Neuron (in vitro differentiated cells): ENCODE data around the gene MAZ.
A peak's percentile ranks its signal among the peaks of the same experiment; 100 is the strongest.
"Not testable (repeated sequence)": the region's sequence is repeated elsewhere in the genome, so short reads cannot be mapped to it uniquely, and the experiment has no call there.

Experiments used
- H2AFZ ChIP-seq: one replicate; pipeline ENCODE4 v1.6.1; 2013; ENCODE audit warnings: low read depth, mild to moderate bottlenecking, inconsistent platforms, low read length, moderate library complexity
- H3K27me3 ChIP-seq: one replicate; pipeline ENCODE4 v1.6.1; 2013; ENCODE audit warnings: low read length; ENCODE audit not compliant: insufficient read depth
- H3K36me3 ChIP-seq: one replicate; pipeline ENCODE4 v1.6.1; 2013; ENCODE audit warnings: low read length; ENCODE audit not compliant: insufficient read depth
- H3K4me1 ChIP-seq: one replicate; pipeline ENCODE4 v1.6.1; 2013; ENCODE audit warnings: low read length; ENCODE audit not compliant: insufficient read depth
- H3K4me3 ChIP-seq: 2 replicates; pipeline ENCODE4 v1.5.1; 2013; ENCODE audit warnings: mild to moderate bottlenecking, low read length, moderate library complexity
- H3K9me3 ChIP-seq: one replicate; pipeline ENCODE4 v1.6.1; 2013; ENCODE audit warnings: low read length

MAZ gene

DNA sequence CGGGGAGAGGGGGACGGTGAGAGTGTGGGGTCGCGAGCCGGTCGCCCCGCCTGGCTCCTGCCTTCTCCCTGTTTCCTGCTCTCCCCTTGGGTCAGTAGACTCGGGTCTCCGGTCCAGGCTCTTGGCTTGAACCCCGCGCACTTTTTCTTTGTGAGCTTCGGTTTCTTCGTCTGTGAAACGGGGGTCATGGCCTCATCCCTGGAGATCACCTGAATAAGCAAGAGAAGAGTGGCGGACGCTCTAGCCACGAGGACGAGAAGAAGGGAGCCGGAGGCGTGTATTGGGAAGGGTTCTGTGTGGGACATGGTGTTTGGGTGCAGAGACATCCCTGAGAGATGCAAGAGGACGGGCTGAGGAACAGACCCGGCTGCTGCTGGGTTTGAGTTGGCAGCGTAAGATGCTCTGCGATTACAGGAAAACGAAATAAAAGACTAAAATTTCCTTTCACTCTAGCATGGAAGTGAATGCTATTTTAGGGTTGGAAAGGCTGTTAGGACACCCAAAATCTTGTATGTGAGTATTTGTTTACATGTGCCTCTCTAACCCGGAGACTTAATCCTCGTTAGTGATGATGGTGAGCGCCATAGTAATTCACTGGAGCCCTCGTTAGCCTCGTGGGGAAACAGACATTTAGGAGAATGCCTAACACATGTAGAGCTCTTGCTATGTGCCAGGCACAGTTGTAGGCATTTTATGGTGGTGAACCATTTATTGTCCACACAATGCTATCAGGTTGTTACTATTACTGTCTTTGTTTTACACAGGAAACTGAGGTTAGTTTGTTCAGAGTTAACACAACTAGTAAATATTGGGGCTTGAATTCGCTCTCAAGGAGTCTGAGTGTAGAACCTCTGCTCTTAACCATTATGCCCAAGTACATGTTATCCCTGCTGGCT is 15.1 kb upstream of the MAZ start:
- H3K36me3 ChIP-seq: peaks cover 3% of the 10 kb centered on the region
- no peaks in the 10 kb centered on the region for H3K9me3 ChIP-seq
- peaks cover 21% of the 10 kb centered on the region for H3K4me1 ChIP-seq
- H2AFZ ChIP-seq: peak overlapping the region; percentile 79
- H3K27me3 ChIP-seq: no peaks in the 10 kb centered on the region
- H3K4me3 ChIP-seq: peak overlapping the region; percentile 100

DNA sequence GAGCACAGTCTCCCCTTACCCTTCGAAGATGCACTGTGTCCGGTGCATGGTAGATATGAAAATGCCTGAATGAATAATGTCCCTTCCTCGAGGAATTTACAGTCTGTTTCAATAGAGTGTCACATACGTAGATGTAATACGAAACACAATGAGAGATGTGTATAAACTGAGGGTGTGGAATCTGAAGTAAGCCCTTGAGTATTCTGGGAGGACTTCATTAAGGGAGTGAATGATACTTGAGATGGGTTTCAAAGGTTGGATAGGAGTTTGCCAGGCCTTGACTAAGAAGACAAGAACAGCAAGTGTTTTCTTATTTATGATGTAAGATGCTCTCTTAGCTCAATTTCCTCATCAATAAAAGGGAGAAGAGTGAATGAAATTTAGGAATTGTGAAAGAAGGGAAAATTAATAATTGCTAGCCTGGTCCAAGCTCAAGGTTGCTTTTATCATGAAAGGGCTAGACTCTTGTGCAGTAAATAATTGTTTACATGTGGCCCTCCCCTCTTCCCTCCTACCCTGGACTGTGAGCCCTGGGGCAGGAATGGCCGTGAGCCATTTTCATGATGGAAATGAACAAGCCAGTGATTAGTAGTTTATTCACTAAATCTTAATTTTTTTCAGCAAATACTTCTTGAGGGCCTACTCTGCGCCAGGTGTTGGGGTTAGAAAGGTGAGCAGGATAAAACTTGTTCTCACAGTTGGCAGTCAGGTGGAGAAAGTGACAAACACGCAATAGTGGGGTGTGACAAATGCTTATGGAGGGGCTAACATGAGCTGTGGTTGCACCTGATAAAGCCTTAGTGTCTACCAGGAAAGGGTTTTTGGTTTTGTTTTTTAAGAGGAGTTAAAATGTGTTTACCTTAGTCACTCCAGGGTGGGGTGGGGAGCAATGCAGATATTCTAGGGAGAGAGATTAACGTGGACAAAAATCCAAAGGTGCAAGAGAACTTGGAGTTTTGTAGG is 14.2 kb upstream of the MAZ start:
- H3K4me3 ChIP-seq: peak overlapping the region; percentile 100

GRCh38 chr16:29793153-29793552 is 13.2 kb upstream of the MAZ start:
- H3K4me3 ChIP-seq, H3K9me3 ChIP-seq, H2AFZ ChIP-seq, H3K27me3 ChIP-seq: not testable (repeated sequence)
- H3K4me1 ChIP-seq: peaks cover 21% of the 10 kb centered on the region
- H3K36me3 ChIP-seq: peaks cover 20% of the 10 kb centered on the region

More for the DNA sequence above, 14.2 kb upstream of the MAZ start:
- Histone ChIP-seq H3K4me1 (peaks cover 21% of the 10 kb centered on the region), H3K9me3 (no peaks in the 10 kb centered on the region), H3K36me3 (peaks cover 10% of the 10 kb centered on the region), H2AFZ (no peak overlapping the region), H3K27me3 (no peaks in the 10 kb centered on the region)

- peaks cover 31% of the 10 kb centered on the region for H3K36me3 ChIP-seq
Measured at GRCh38 chr16:29794231-29794710, 12.1 kb upstream of the MAZ start.

DNA sequence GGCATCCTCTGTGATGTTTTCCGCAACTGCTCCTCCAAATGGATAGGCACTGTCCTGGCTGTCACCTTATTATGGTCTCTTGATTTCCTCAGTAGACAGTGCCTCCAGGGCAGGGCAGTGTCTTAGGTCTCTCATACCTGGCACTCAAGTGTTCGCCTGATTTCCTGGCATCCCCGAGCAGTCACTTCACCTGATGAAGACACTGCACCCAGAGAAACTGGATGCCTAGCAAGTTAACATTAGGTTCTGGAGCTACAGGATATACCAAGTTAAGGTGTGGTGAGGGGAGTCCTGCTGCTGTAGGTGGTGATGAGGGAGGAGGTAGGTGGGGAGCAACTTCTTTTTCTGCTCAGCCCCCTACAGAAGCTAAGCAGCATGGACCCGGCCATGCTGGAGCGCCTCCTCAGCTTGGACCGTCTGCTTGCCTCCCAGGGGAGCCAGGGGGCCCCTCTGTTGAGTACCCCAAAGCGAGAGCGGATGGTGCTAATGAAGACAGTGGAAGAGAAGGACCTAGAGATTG is 3.9 kb upstream of the MAZ start:
- no peak overlapping the region for H2AFZ ChIP-seq
- H3K9me3 ChIP-seq: no peaks in the 10 kb centered on the region
- H3K27me3 ChIP-seq: no peaks in the 10 kb centered on the region
- no peak overlapping the region for H3K4me3 ChIP-seq
- peaks cover 13% of the 10 kb centered on the region for H3K4me1 ChIP-seq
- peaks cover 57% of the 10 kb centered on the region for H3K36me3 ChIP-seq

More at GRCh38 chr16:29794231-29794710, 12.1 kb upstream of the MAZ start:
- Histone ChIP-seq H2AFZ (no peak overlapping the region), H3K4me1 (peaks cover 21% of the 10 kb centered on the region), H3K4me3 (no peak overlapping the region), H3K9me3 (no peaks in the 10 kb centered on the region), H3K27me3 (no peaks in the 10 kb centered on the region)

GRCh38 chr16:29804020-29804419 is 2.3 kb upstream of the MAZ start:
- Histone ChIP-seq H3K4me1 (peaks cover 24% of the 10 kb centered on the region), H2AFZ (no peak overlapping the region), H3K4me3 (no peak overlapping the region), H3K27me3 (no peaks in the 10 kb centered on the region), H3K9me3 (no peaks in the 10 kb centered on the region), H3K36me3 (peaks cover 48% of the 10 kb centered on the region)

- Histone ChIP-seq H3K4me1 (peaks cover 29% of the 10 kb centered on the region), H3K9me3 (no peaks in the 10 kb centered on the region), H3K4me3 (peak overlapping the region; percentile 78), H3K27me3 (no peaks in the 10 kb centered on the region), H3K36me3 (peaks cover 45% of the 10 kb centered on the region), H2AFZ (no peak overlapping the region)
Measured at GRCh38 chr16:29804455-29805231, 1.7 kb upstream of the MAZ start.

- Histone ChIP-seq H3K36me3 (peaks cover 47% of the 10 kb centered on the region), H3K4me3 (peak overlapping the region; percentile 78), H3K9me3 (no peaks in the 10 kb centered on the region), H3K4me1 (peaks cover 38% of the 10 kb centered on the region), H3K27me3 (no peaks in the 10 kb centered on the region), H2AFZ (no peak overlapping the region)
Measured at GRCh38 chr16:29805232-29806098, 864 bp upstream of the MAZ start.

DNA sequence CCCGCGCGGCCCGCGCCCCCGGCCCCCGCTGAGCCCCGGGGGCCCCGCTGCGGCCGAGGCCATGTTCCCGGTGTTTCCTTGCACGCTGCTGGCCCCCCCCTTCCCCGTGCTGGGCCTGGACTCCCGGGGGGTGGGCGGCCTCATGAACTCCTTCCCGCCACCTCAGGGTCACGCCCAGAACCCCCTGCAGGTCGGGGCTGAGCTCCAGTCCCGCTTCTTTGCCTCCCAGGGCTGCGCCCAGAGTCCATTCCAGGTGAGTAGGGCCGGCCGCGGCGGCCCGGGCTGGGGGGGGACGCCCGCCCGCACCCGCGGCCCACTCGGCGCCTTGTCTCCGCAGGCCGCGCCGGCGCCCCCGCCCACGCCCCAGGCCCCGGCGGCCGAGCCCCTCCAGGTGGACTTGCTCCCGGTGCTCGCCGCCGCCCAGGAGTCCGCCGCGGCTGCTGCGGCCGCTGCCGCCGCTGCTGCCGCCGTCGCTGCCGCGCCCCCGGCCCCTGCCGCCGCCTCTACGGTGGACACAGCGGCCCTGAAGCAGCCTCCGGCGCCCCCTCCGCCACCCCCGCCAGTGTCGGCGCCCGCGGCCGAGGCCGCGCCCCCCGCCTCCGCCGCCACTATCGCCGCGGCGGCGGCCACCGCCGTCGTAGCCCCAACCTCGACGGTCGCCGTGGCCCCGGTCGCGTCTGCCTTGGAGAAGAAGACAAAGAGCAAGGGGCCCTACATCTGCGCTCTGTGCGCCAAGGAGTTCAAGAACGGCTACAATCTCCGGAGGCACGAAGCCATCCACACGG is 504 bp downstream of the MAZ start:
- H3K4me3 ChIP-seq: peak overlapping the region; percentile 59
- H3K27me3 ChIP-seq: no peaks in the 10 kb centered on the region
- peaks cover 48% of the 10 kb centered on the region for H3K4me1 ChIP-seq
- peaks cover 35% of the 10 kb centered on the region for H3K36me3 ChIP-seq
- H3K9me3 ChIP-seq: no peaks in the 10 kb centered on the region
- H2AFZ ChIP-seq: no peak overlapping the region

- H3K36me3 ChIP-seq: peaks cover 29% of the 10 kb centered on the region
- H2AFZ ChIP-seq: no peak overlapping the region
- H3K4me1 ChIP-seq: peaks cover 48% of the 10 kb centered on the region
- no peaks in the 10 kb centered on the region for H3K9me3 ChIP-seq
- H3K27me3 ChIP-seq: no peaks in the 10 kb centered on the region
- H3K4me3 ChIP-seq: peak overlapping the region; percentile 59
Measured at GRCh38 chr16:29807426-29808218, 1.3 kb downstream of the MAZ start.
